Chondrocyte (in vitro differentiated cells): ENCODE measurements around the gene WDR27. TPM values are rescaled to one million over a fixed set of nuclear protein-coding genes. Genes with fewer than 3 reads are reported as not detected.

Experiments
- DNase-seq: peaks from one replicate; pipeline ENCODE4 v3.0.0; 2021; ENCODE audit warnings: mixed read lengths, low spot score
- H3K27ac Mint-ChIP-seq: one replicate; pipeline ENCODE4 v1.8.0; 2021; ENCODE audit warnings: mild to moderate bottlenecking, moderate library complexity, mixed read lengths; ENCODE audit not compliant: unreplicated experiment
- H3K27me3 Mint-ChIP-seq: 2 replicates; pipeline ENCODE4 v1.8.0; 2021; ENCODE audit warnings: low read depth, mixed read lengths
- H3K36me3 Mint-ChIP-seq: 2 replicates; pipeline ENCODE4 v1.8.0; 2021; ENCODE audit warnings: low read depth, mixed read lengths
- H3K4me1 Mint-ChIP-seq: 2 replicates; pipeline ENCODE4 v1.8.0; 2021; ENCODE audit warnings: low read depth, mild to moderate bottlenecking, mixed read lengths
- H3K4me3 Mint-ChIP-seq: one replicate; pipeline ENCODE4 v1.8.0; 2021; ENCODE audit warnings: mild to moderate bottlenecking, moderate library complexity, mixed read lengths; ENCODE audit not compliant: unreplicated experiment
- H3K9me3 Mint-ChIP-seq: 2 replicates; pipeline ENCODE4 v1.8.0; 2021; ENCODE audit warnings: low read depth, mixed read lengths
- CTCF ChIP-seq: fragments of 200-600 bp; sonication (generic); IDR thresholded peaks from 2 replicates; pipeline ENCODE4 v1.5.0; 2021; ENCODE audit warnings: antibody characterized with exemption, mild to moderate bottlenecking, moderate library complexity
- total RNA-seq: library from RNA; stranded (reverse); gene quantifications from 3 replicates; pipeline ENCODE4 v1.2.1, GENCODE V29; 2021

Gene WDR27
- total RNA-seq, 1 donor from 2014 or later, result 24.9 TPM

DNA sequence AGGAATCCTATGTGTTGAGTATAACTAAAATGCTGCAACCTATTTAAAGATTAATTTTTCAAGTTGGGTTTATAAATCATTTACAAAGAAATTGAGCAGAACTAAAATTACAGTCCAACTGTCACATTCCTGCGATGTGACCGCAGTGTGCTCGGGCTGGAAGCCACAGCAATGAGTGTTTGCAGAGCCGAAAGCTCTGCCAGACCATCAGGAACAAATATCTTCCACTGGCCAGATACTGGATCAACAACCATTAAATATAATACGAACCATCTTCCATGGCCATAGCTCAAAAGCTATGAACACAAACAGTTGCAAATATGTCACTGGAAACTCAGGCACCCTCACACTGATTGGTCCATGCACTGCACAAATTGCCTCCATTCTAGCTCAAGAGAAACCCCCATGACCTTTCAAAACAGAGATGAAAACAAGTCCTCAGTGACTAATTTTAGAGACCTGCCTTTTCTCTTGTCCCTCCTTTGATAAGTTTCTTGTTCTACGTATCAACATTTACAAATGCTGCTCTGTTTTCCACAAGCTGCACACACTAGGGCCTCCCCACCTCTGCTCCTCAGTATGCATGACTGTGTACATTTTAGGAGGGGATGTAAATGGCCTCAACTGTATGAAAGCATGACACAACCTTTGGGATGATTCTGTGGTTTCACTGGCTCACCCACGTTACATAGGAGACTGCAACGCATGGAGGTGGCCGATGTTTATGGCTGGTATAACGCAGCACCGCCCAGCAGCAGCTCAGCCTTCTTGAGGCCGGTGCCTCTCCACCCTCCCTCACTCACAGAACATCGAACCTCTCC lies 171.7 kb downstream of the WDR27 start:
- H3K27me3 Mint-ChIP-seq, result no peaks in the 10 kb centered on the region
- peaks cover 23% of the 10 kb centered on the region for H3K9me3 Mint-ChIP-seq
- H3K4me1 Mint-ChIP-seq, result peaks cover 13% of the 10 kb centered on the region
- H3K4me3 Mint-ChIP-seq, result no peak overlapping the region
- H3K36me3 Mint-ChIP-seq, result peaks cover 9% of the 10 kb centered on the region
- DNase-seq, result no peak
- H3K27ac Mint-ChIP-seq, result peak overlapping the region; percentile 67
- no peak for TF ChIP-seq CTCF

- Mint-ChIP-seq H3K9me3 (peaks cover 13% of the 10 kb centered on the region), H3K27ac (no peak overlapping the region), H3K4me1 (peaks cover 13% of the 10 kb centered on the region), H3K27me3 (no peaks in the 10 kb centered on the region), H3K36me3 (peaks cover 3% of the 10 kb centered on the region), H3K4me3 (no peak overlapping the region)
- DNase-seq, result no peak
- TF ChIP-seq CTCF, result no peak
Observed at GRCh38 chr6:169528755-169529154, 173.1 kb downstream of the WDR27 start.

DNA sequence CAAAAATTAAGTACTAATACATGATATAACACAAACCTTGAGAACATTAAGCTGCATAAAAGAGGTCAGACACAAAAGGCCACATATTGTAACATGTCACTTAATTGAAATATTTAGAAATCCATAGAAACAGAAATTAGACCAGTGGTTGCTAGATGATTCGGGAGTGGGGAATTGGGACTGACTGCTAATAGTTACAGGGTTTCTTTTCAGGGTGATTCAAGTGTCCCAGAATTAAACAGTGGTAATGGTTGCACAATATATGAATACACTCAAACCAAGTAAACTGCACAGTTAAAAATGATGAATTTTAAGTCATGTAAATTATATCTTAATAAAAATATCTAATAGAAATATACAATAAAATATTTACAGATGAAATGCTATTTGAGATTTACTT lies 174.5 kb downstream of the WDR27 start:
- Mint-ChIP-seq H3K9me3 (peaks cover 5% of the 10 kb centered on the region), H3K4me1 (peaks cover 13% of the 10 kb centered on the region), H3K27ac (no peak overlapping the region), H3K36me3 (peaks cover under 1% of the 10 kb centered on the region), H3K4me3 (no peak overlapping the region), H3K27me3 (no peaks in the 10 kb centered on the region)
- DNase-seq, result no peak
- TF ChIP-seq CTCF, result no peak

GRCh38 chr6:169521825-169522224 lies 180.0 kb downstream of the WDR27 start:
- peaks cover 34% of the 10 kb centered on the region for H3K9me3 Mint-ChIP-seq
- no peaks in the 10 kb centered on the region for H3K27me3 Mint-ChIP-seq
- TF ChIP-seq CTCF, result no peak
- no peak overlapping the region for H3K4me3 Mint-ChIP-seq
- DNase-seq, result no peak
- H3K4me1 Mint-ChIP-seq, result peaks cover 7% of the 10 kb centered on the region
- no peak overlapping the region for H3K27ac Mint-ChIP-seq
- peaks cover 9% of the 10 kb centered on the region for H3K36me3 Mint-ChIP-seq

DNA sequence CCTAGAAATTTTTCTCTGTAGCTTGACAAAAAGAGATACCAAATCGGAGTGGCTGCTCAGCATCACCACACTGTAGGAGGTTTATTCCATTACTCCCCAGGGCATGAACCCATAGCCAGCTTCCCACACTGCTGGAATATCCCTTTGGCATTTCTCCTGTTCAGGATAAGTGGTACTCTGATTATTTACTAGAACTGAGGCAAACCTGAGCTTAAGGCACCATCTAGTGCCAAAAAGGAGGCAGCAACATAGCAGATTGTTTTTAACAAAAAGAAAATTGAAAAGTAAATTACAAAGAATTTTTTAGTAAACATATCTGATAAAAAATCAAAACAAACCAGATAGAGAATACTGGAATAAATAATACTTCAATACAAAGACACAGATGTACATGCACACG lies 181.7 kb downstream of the WDR27 start:
- Mint-ChIP-seq H3K36me3 (peaks cover 9% of the 10 kb centered on the region), H3K4me3 (no peak overlapping the region), H3K9me3 (peaks cover 33% of the 10 kb centered on the region), H3K27me3 (no peaks in the 10 kb centered on the region), H3K4me1 (peaks cover 7% of the 10 kb centered on the region), H3K27ac (no peak overlapping the region)
- no peak for DNase-seq
- TF ChIP-seq CTCF, result peak; percentile 81
